HG03175 (cell line): Measurements from ENCODE around the gene TAL2.
"Not testable (repeated sequence)": the region's sequence is repeated elsewhere in the genome, so short reads cannot be mapped to it uniquely, and the experiment has no call there.

Source experiments
- ATAC-seq: cut with Tn5 transposase; IDR thresholded peaks from one replicate; pipeline ENCODE4 v1.9.1; 2021; ENCODE audit warnings: mild to moderate bottlenecking, moderate library complexity; ENCODE audit not compliant: unreplicated experiment

Gene TAL2

GRCh38 chr9:105703638-105704037 is 41.4 kb downstream of the TAL2 start:
- ATAC-seq, result not testable (repeated sequence)

- no peak for ATAC-seq
Measured at GRCh38 chr9:105706156-105706555, 43.9 kb downstream of the TAL2 start.

GRCh38 chr9:105708405-105708804 is 46.1 kb downstream of the TAL2 start:
- no peak for ATAC-seq

- ATAC-seq, result no peak
Measured at GRCh38 chr9:105710638-105711037, 48.4 kb downstream of the TAL2 start.

- ATAC-seq, result no peak
Measured at GRCh38 chr9:105711867-105712266, 49.6 kb downstream of the TAL2 start.

GRCh38 chr9:105712297-105712696 is 50.0 kb downstream of the TAL2 start:
- no peak for ATAC-seq
